SW480 (cell line): ENCODE measurements around the gene MAN2A2.
"Not testable (repeated sequence)": the region's sequence is repeated elsewhere in the genome, so short reads cannot be mapped to it uniquely, and the experiment has no call there.

Source experiments
- DNase-seq: peaks from one replicate; pipeline ENCODE4 v3.0.0-alpha.2; 2016; ENCODE audit warnings: low spot score

The MAN2A2 gene

DNA sequence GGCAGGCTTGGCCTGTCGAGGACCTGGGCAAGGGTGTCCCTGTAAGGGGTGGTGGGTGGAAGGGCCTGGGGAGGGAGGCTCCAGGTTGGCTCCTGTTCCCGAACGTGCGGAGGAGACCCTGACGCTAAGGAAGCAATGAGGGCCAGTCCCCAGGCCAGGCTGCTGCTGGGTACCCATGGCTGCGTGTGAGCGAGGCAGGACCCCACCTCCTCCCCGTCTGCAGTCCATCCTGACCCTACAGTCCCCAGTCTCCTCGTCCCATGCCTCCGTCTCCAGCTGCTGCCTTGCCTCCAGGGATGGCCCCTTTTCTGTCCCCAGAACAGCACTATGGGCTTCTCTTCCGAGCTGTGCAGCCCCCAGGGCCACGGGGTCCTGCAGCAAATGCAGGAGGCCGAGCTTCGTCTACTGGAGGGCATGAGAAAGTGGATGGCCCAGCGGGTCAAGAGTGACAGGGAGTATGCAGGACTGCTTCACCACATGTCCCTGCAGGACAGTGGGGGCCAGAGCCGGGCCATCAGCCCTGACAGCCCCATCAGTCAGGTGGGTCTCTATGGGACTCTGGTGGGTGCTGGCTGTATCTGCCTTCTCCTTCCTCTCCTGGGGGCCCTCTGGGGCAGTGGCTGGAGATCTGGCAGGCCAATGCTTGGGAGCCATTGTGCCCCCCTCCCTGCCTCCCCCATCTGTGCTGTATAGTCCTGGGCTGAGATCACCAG lies 18.2 kb upstream of the MAN2A2 start:
- DNase-seq: no peak

DNA sequence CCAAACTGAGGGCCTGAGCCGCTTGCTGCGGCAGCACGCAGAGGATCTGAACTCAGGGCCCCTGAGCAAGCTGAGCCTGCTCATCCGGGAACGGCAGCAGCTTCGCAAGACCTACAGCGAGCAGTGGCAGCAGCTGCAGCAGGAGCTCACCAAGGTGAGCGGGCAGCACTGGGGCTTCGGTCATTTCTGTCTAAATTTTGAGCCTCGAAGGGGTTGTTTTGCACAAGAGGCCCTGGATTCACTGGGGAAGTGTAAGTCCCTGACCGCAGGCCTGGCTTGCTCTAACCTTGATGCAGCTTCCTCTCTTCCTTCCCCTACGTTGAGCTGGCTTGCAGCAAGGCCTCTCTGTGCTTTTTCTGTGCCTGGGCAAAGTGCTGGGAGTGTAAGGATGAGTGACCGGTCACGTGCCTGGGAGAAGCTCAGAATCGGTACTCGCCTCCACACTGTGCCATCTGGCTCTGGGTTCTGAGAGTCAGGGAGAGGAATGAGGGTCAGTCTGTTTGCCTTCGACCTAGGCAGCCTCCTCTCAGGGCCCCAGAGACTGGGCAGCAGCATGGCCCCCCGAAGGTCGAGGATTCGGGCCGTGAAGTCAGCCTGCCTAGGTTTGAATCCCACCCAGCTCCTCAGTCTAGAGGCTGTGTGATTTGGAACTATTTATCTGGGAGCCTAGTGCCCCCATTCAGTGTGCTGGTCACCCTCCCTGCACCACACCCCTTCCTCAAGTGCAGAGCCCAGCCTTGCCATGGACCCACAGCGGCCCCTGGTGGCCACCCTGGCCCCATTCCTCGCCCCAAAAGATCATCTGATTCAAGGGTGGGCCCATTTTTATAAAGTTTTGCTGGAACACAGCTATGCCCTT lies 17.4 kb upstream of the MAN2A2 start:
- DNase-seq: peak; percentile 46

DNA sequence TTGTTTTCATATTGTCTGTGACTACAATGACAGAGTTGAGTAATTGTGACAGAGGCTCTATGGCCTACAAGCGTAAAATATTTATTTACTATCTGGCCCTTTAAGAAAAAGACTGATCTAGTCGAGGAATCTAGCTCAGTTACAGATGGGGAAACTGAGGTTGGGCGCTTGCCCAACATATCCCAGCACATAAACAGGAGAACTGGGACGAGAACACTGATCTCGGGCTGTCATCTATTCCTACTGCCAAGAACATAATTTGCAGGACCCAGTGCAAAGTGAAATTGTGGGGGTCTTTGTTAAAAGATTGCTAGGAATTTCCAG lies 16.8 kb upstream of the MAN2A2 start:
- no peak for DNase-seq

DNA sequence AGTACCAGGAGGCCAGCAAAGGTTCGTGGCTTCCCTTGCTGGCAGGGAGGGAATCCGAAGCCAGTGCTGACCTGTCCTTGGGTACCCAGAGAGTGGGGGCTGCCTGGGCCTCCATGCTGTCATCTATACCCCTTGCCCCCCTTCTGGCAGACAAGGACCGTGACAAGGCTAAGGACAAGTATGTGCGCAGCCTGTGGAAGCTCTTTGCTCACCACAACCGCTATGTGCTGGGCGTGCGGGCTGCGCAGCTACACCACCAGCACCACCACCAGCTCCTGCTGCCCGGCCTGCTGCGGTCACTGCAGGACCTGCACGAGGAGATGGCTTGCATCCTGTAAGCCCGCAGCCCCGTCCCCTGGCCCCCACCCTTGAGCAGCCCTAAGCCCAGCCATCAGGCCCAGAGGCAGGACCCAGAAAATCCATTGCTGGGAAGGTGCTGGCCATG lies 16.0 kb upstream of the MAN2A2 start:
- no peak for DNase-seq

DNA sequence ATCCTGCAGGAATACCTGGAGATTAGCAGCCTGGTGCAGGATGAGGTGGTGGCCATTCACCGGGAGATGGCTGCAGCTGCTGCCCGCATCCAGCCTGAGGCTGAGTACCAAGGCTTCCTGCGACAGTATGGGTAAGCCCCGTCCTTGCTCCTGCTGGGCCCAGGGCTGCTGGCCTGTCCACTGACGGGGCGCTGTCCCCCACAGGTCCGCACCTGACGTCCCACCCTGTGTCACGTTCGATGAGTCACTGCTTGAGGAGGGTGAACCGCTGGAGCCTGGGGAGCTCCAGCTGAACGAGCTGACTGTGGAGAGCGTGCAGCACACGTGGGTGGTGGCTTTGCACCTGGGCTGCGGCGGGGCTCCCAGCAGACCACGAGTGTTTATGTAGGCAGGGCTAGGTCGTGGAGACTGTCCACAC lies 13.8 kb upstream of the MAN2A2 start:
- peak; percentile 55 for DNase-seq

DNA sequence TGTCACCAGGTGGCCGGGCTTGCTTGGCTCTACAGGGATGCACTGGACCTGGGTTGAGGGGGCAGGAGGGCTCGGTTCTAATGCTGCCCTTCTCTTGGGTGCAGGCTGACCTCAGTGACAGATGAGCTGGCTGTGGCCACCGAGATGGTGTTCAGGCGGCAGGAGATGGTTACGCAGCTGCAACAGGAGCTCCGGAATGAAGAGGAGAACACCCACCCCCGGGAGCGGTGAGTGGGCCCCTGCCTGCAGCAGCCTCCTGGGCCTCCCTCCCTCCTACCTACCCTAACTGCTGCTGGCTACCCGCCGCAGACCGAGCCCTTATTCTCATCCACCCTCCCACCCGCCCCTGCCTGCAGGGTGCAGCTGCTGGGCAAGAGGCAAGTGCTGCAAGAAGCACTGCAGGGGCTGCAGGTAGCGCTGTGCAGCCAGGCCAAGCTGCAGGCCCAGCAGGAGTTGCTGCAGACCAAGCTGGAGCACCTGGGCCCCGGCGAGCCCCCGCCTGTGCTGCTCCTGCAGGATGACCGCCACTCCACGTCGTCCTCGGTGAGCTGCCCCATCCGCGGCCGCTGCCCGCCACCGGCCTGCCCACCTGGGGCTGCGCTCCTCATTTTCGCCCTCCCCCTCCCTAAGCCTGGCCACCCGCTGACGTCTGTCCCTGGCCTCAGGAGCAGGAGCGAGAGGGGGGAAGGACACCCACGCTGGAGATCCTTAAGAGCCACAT lies 13.2 kb upstream of the MAN2A2 start:
- DNase-seq: no peak

DNA sequence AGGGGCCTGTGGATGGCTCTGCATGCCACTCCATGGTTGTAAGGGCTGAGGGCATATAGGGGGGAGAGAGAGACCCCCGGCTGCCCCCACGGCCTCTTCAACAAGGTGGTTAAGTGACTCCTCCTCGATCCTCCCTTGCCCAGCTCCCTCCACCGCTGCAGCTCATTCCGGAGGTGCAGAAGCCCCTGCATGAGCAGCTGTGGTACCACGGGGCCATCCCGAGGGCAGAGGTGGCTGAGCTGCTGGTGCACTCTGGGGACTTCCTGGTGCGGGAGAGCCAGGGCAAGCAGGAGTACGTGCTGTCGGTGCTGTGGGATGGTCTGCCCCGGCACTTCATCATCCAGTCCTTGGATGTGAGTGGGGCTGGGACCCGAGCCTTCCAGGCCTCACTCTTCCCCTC lies 12.3 kb upstream of the MAN2A2 start:
- no peak for DNase-seq

DNA sequence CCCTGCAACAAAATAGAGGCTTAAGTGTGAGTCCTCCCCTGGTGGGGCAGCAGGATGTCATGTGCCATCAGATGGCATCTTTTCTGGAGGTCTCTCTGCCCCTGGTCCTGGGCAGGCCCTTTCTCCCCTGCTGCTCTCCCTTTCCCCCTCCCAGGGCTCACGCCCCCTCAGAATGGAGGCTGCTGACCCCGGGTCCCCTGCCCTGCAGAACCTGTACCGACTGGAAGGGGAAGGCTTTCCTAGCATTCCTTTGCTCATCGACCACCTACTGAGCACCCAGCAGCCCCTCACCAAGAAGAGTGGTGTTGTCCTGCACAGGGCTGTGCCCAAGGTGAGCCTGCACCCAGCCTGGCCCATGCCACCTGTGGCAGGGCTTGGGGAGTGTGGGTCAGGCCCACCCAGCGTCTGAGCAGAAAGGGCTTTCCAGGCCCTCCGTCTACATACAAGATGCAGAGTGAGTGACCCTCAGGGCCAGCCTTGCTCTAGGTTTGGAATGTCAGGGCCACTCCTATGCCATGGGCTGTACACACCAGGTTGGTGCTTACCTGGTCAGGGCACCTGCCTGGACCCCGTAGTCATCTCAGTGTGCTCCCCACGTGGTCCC lies 11.7 kb upstream of the MAN2A2 start:
- no peak for DNase-seq

DNA sequence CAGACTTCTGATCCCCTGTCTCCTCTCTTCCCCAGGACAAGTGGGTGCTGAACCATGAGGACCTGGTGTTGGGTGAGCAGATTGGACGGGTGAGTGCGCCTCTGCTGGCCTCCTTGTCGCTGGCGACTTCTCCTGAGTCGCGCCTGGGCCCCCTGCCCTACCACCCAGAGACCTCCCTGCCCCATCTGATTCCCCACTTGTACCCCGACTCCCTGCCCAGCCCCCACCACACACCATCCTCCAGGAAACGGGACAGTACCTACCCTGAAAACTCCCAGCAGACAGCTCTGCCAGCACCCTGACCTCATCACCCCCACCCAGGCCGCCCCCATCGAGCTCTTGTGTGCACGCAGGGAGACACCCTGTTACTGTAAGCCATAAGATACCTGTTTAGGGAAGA lies 11.1 kb upstream of the MAN2A2 start:
- DNase-seq: no peak

DNA sequence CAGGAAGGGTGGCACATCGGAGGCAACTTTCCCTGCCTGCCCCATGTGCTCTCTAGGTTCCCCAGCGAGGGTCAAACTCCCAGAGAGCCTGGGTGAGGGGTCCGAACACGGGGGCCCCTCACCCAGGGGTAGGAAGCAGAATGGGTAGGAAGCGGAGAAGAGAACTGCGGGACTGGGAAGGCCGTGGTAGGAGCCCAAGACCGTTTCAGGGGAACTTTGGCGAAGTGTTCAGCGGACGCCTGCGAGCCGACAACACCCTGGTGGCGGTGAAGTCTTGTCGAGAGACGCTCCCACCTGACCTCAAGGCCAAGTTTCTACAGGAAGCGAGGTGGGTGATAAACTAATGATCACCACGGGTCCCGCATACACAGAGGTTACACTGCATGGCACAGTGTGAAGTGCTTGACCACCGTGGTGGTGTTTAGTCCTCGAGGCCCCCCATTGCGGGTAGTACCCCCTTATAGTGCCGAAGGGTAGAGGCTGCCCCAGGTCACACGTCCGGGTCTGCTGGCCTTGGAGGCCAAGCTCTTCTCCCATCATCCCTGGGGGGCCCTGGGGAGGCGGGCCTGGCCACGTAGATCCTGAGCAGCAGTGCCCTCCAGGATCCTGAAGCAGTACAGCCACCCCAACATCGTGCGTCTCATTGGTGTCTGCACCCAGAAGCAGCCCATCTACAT lies 10.5 kb upstream of the MAN2A2 start:
- DNase-seq: no peak

DNA sequence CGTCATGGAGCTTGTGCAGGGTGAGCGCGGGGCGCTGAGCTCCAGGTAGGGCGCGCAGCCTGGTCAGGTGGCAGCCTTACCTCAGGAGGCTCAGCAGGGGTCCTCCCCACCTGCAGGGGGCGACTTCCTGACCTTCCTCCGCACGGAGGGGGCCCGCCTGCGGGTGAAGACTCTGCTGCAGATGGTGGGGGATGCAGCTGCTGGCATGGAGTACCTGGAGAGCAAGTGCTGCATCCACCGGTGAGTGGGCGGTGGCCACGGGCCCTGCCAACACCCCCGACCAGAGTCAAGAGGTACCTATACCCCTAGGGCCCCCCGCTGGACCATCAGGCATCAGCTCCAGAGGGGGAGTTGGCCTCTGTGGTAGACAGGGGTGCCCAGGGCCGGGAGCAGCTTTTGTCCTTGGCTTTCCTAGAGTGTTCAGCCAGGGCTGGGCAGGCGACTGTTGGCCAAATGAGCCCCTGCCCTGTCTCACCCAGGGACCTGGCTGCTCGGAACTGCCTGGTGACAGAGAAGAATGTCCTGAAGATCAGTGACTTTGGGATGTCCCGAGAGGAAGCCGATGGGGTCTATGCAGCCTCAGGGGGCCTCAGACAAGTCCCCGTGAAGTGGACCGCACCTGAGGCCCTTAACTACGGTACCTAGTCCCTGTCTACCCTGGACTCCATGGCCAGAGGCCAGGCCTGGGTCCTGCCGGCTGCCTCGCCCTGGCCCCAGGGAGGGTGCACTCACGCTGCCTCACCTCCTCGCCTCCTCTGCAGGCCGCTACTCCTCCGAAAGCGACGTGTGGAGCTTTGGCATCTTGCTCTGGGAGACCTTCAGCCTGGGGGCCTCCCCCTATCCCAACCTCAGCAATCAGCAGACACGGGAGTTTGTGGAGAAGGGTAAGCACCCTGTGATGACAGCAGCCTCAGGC lies 9.7 kb upstream of the MAN2A2 start:
- DNase-seq: no peak

DNA sequence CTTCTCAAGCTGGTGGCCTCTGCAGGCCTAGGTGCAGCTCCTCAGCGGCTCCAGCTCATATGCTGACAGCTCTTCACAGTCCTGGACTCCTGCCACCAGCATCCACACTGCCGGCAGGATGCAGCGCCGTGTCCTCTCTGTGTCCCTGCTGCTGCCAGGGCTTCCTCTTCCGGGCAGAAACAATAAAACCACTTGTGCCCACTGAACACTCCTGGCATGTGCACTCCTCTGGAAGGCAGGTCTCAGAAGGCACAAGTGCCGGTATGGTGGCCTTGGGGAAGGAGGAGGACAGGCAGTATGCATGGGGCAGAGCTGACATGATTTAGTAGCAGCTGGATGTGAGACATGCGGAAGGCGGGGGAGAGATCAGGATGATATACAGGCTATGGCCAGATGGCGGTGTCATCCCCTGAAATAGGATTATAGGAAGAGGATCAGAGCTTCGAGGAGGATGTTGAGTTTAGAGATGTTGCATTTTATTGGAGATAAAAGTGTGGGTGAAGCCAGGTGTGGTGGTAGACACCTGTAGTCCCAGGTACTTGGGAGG lies 7.5 kb upstream of the MAN2A2 start:
- DNase-seq: no peak

DNA sequence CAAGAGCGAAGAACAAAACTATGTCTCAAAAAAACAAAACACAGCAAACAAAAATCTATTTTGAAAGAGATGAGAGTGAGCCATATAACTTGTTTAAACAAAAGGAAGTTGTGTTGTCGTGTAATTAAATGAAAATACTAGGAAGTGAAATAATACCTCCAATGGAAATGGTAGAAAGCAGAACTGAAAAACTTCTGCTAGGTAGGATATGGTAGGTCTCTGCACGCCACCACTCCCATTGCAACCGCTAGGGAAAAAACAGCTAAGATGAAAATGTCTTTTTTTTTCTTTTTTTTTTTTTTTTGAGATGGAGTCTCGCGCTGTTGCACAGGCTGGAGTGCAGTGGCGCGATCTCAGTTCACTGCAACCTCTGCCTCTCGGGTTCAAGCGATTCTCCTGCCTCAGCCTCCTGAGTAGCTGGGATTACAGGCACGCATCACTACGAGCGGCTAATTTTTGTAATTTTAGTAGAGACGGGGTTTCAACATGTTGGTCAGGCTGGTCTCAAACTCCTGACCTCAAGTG lies 5.9 kb upstream of the MAN2A2 start:
- DNase-seq: not testable (repeated sequence)

DNA sequence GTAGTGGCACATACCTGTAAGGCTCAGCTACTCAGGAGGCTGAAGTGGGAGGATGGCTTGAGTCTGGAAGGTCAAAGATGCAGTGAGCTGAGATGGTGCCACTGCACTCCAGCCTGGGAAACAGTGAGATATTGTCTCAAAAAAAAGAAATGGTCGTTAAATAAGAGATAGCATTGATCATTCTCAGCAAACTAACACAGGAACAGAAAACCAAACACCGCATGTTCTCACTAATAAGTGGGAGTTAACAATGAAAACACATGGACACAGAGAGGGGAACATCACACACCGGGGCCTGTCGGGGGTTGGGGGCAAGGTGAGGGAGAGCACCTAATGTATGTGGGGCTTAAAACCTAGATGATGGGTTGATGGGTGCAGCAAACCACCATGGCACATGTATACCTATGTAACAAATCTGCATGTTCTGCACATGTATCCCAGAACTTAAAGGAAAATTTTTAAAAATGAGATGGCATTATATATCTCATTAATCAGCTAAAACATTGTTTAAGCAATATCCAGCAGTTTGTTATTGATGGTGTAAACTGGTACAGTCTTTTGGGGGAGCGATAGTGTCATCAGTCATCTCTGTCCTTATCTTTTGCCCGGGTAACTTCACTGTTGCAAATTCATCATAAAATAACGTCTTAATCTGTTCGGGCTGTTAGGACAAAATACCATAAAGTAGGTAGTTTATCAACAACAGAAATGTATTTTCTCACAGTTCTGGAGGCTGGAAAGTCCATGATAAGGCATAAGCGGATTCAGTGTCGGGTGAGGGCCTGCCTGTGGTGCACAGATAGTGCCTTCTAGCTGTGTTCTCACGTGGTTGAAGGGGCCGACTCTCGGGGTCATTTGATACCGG lies 1.7 kb upstream of the MAN2A2 start:
- DNase-seq: peak; percentile 13

DNA sequence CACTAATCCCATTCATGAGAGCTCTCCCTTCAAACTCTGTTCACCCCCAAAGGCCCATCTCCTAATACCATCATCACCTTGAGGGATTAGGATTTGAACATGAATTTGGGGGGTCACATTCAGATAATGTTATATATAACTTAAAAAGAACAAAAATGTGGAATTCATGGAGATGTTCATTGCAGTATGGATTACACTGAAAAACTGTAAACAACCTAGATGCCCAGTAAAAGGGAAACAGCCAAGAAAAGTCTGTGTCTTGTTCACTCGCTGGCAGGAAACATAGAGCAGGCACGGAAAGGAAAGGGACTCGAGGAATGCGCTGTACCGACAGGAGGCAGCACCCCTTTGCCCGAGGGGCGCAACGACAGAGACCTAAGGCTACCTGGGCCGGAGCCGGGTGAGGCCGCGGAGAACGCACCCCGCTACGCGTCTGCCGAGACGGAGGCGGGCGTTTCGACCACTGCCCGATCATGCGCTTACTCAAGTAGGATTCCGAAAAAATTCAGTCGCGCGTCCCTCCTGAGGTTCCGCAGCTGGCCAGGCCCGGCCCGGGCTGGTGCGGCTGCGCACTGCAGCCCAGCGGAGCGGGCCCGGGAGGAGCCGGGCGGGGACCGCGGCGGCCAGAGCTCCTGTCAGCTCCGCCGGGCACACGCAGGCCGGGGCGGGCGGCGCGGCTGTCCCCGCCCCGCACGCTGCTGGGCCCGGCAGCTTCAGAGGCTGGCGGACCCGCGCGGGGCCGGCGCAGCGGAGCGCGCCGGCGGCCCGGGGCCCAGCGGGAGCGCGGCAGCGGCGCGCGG lies 862 bp upstream of the MAN2A2 start:
- DNase-seq: peak; percentile 82

DNA sequence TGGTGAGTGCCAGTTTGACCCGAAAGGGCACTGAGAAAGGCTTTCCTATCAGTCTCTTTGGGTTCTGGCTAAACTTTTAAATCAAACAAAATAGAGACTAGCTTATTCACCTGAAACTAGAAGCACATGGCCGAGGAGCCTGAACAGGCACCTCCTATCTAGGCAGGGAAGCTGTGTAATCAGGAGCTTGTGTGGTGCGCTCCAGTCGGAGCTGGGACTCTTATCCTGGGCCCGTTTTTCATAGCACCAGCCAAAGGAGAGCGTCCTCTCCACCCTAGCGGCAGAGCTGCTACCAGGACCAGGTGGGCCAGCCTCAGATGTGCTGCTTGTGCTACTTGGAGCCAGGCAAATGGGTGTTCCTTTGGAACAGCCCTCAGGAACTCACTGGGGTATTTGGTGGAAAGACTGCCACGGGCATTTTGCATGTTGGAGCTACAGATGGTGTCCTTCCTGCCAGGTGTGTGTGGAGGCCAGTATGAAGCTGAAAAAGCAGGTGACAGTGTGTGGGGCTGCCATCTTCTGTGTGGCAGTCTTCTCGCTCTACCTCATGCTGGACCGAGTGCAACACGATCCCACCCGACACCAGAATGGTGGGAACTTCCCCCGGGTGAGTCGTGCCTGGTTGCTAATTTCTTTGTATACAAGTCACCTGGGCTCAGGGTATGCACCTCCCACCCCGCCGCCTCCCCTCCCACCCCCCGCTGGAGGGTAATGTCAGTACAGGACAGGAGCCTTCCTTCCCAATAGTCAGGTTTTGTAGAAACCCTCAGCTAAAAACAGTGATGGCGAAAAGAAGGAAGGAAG lies 833 bp downstream of the MAN2A2 start:
- DNase-seq: peak; percentile 75

DNA sequence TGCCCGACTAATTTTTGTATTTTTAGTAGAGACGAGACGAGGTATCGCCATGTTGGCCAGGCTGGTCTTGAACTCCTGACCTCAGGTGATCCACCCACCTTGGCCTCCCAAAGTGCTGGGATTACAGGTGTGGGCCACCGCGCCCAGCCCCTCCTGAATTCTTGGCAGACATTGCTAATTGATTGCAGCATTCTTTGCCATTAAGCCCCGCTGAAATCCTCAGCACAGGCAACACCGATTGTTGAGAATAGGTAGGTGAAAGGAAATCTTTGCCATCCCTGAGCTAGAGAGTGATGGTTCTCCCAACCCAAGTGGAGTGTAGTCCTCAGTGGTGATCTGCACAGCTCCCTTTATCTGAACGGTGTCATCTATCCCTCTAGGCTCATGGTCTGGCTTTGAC lies 1.6 kb downstream of the MAN2A2 start:
- no peak for DNase-seq
